OCI-LY7 (cell line): ENCODE measurements around the gene STARD3. TPM values are rescaled to one million over a fixed set of nuclear protein-coding genes. Genes with fewer than 3 reads are reported as not detected.

Experiments
- BruUV-seq: library from RNA; stranded (reverse); fragments of 400-500 nt; replicated peaks from 2 replicates; lab custom pipeline; 2021; lab: Mats Ljungman, UMichigan
- CTCF ChIA-PET: fragments of 300-600 bp; sonication (Branson Sonifier 250); formaldehyde crosslinking; loops from one replicate; lab custom pipeline; 2022; ENCODE audit warnings: antibody characterized with exemption; ENCODE audit not compliant: unreplicated experiment; lab: Charles Lee
- POLR2A ChIA-PET: fragments of 300-600 bp; sonication (Branson Sonifier 250); formaldehyde crosslinking; loops from one replicate; lab custom pipeline; 2022; ENCODE audit warnings: antibody characterized with exemption; lab: Charles Lee
- DNase-seq: peaks from one replicate; pipeline ENCODE4 v3.0.0-alpha.2; 2015; ENCODE audit warnings: low spot score
- H2AFZ ChIP-seq: fragments of 200-600 bp; sonication (generic), shearing (Covaris generic); 2 replicates; pipeline ENCODE4 v1.6.1; 2014; ENCODE audit warnings: mild to moderate bottlenecking, antibody characterized with exemption, low read length, moderate library complexity
- H3K27ac ChIP-seq: fragments of 200-600 bp; sonication (generic); 2 replicates; pipeline ENCODE4 v1.5.1; 2014; ENCODE audit warnings: mixed run types, low read depth, mild to moderate bottlenecking, moderate library complexity, low read length, inconsistent platforms; ENCODE audit not compliant: poor library complexity, severe bottlenecking
- H3K36me3 ChIP-seq: fragments of 200-600 bp; sonication (generic); 2 replicates; pipeline ENCODE4 v1.6.1; 2014; ENCODE audit warnings: mild to moderate bottlenecking, antibody characterized with exemption, low read length, moderate library complexity, mixed read lengths; ENCODE audit not compliant: insufficient read depth
- H3K4me1 ChIP-seq: fragments of 200-600 bp; sonication (generic); 2 replicates; pipeline ENCODE4 v1.5.1; 2014; ENCODE audit warnings: mild to moderate bottlenecking, low read length; ENCODE audit not compliant: insufficient read depth, poor library complexity, severe bottlenecking
- H3K4me2 ChIP-seq: fragments of 200-600 bp; sonication (generic); 2 replicates; pipeline ENCODE4 v1.6.1; 2014; ENCODE audit warnings: mild to moderate bottlenecking, low read length
- H3K4me3 ChIP-seq: fragments of 200-600 bp; sonication (generic); 2 replicates; pipeline ENCODE4 v1.5.1; 2014; ENCODE audit warnings: mild to moderate bottlenecking, low read depth, low read length; ENCODE audit not compliant: poor library complexity, severe bottlenecking
- H3K79me2 ChIP-seq: fragments of 200-600 bp; sonication (generic); 2 replicates; pipeline ENCODE4 v1.6.1; 2016; ENCODE audit warnings: low read depth, mild to moderate bottlenecking, low read length, moderate library complexity, mixed read lengths; ENCODE audit not compliant: insufficient read depth
- H3K9me2 ChIP-seq: fragments of 200-600 bp; sonication (generic); 2 replicates; pipeline ENCODE4 v1.6.1; 2016; ENCODE audit warnings: mild to moderate bottlenecking, low read length, mixed read lengths; ENCODE audit not compliant: insufficient read depth
- H3K9me3 ChIP-seq: fragments of 200-600 bp; sonication (generic); 2 replicates; pipeline ENCODE4 v1.6.1; 2014; ENCODE audit warnings: mild to moderate bottlenecking, mixed run types, low read length, mixed read lengths
- H4K20me1 ChIP-seq: fragments of 200-600 bp; sonication (generic); 2 replicates; pipeline ENCODE4 v1.6.1; 2014; ENCODE audit warnings: mild to moderate bottlenecking, antibody characterized with exemption, low read length, moderate library complexity, mixed read lengths; ENCODE audit not compliant: insufficient read depth
- EZH2phosphoT487 ChIP-seq: fragments of 200-600 bp; sonication (generic); IDR thresholded peaks from 2 replicates; pipeline ENCODE4 v1.6.1; 2018; ENCODE audit warnings: low read depth, borderline replicate concordance, mild to moderate bottlenecking, mixed run types, antibody characterized with exemption, low read length, moderate library complexity, mixed read lengths
- intact Hi-C: fragments of 100-400 bp; cut with micrococcal nuclease; formaldehyde crosslinking; loops from one replicate; pipeline ENCODE4 v1.10.0; 2022; ENCODE audit not compliant: unreplicated experiment
- total RNA-seq, 2 experiments: library from RNA; depleted of rRNA in 1 of 2; stranded (reverse); fragments of >200 nt in 1 of 2; shearing (Covaris generic) in 1 of 2; gene quantifications; 2 replicates each; pipeline ENCODE4 v1.2.3, GENCODE V29; 2014 to 2022
- TF ChIP-seq, protein P1 (sequence below): fragments of 200-600 bp; sonication (generic); conservative IDR thresholded peaks from 2 replicates; pipeline ENCODE4 v1.5.1; 2014; ENCODE audit warnings: mild to moderate bottlenecking, antibody characterized with exemption, low read length, moderate library complexity, mixed read lengths

The STARD3 gene
- total RNA-seq, 2 experiments from 2014 or later: 36.5 to 54.2 TPM

DNA sequence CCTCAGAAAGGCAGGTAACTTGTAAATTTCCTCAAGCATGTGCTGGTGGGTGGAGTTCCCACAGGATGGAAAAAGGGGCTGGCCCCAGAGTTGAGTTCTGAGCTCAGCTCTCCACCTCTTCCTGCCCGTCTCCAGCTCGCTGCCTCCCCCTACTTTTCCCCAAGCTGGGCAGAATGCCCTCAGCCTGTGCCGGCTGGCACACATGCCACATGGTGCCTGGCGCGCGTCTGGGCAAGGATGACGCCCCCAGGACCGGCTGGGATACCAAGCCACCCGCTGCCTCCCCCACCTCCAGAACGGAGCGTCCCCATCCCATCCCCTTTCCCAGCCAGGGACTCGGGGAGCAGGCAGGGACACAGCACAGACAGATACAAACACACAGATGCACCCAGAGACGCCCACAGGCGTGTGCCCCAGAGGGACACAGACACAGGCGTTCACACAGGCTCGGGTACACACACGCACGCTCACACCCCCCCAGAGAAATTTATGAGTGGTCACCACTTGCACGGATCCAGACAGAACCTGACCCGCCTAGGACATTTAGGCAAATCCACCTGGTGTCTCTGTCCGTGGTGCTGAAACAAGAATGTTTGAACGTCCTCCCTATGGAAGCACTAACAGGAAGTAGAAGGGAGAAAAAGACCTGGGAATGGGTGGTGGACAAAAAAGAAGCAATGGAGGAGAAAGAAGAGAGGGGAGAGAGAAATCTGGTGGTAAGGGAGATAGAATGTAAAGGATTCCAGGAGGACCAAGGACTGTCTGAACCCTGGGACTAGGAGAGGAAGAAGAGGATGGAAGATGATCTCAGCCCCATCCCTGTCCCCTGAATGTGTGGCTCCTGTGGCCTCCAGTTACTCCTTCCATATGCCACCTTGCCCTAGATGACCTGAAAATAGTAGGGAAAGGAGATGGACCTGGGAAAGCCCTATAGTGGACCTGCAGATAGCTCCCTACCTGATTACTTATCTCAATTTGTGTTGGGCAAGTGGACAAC lies 44.7 kb upstream of the STARD3 start:
- H2AFZ ChIP-seq: no peak overlapping the region
- TF ChIP-seq, protein P1, sequence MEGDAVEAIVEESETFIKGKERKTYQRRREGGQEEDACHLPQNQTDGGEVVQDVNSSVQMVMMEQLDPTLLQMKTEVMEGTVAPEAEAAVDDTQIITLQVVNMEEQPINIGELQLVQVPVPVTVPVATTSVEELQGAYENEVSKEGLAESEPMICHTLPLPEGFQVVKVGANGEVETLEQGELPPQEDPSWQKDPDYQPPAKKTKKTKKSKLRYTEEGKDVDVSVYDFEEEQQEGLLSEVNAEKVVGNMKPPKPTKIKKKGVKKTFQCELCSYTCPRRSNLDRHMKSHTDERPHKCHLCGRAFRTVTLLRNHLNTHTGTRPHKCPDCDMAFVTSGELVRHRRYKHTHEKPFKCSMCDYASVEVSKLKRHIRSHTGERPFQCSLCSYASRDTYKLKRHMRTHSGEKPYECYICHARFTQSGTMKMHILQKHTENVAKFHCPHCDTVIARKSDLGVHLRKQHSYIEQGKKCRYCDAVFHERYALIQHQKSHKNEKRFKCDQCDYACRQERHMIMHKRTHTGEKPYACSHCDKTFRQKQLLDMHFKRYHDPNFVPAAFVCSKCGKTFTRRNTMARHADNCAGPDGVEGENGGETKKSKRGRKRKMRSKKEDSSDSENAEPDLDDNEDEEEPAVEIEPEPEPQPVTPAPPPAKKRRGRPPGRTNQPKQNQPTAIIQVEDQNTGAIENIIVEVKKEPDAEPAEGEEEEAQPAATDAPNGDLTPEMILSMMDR: no peak
- no peak for TF ChIP-seq EZH2phosphoT487
- no peaks in the 10 kb centered on the region for H4K20me1 ChIP-seq
- H3K36me3 ChIP-seq: no peaks in the 10 kb centered on the region
- intact Hi-C loops: no loop called here
- H3K27ac ChIP-seq: no peak overlapping the region
- no peaks in the 10 kb centered on the region for H3K79me2 ChIP-seq
- BruUV-seq: no TSS peak
- H3K9me2 ChIP-seq: no peaks in the 10 kb centered on the region
- no peaks in the 10 kb centered on the region for H3K9me3 ChIP-seq
- DNase-seq: peak; percentile 50
- POLR2A ChIA-PET: interaction anchor here (0.6 kb wide), 1 partner anchor 545 kb away, joined by 3 read pairs; no protein-coding TSS in a partner anchor
- H3K4me1 ChIP-seq: no peaks in the 10 kb centered on the region
- H3K4me2 ChIP-seq: no peak overlapping the region
- CTCF ChIA-PET: no interaction called here
- no peak overlapping the region for H3K4me3 ChIP-seq

DNA sequence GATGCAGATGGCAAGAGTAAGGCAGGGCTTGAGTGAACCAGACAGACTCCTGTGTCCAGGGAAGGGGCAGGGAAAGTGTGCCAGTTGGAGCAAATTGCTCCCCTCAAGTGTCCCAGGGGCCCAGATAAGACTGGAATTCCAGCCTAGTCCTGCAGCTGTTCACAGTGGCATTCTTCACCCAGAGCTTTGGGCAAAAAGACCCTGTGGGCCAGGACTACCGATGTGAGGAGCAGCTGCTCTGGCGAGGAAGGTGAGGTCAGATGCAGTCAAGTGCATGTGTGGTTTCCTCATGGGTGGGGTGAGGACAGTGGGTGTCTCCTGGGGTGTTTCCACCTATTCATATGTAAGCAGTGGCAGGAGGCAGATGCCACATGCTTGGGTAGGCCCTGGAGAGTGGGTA lies 43.6 kb upstream of the STARD3 start:
- no peaks in the 10 kb centered on the region for H3K36me3 ChIP-seq
- intact Hi-C loops: no loop called here
- ChIA-PET POLR2A (no interaction called here), CTCF (no interaction called here)
- H3K27ac ChIP-seq: no peak overlapping the region
- no TSS peak for BruUV-seq
- no peaks in the 10 kb centered on the region for H3K9me2 ChIP-seq
- no peaks in the 10 kb centered on the region for H3K4me1 ChIP-seq
- no peaks in the 10 kb centered on the region for H4K20me1 ChIP-seq
- H3K4me3 ChIP-seq: no peak overlapping the region
- H2AFZ ChIP-seq: no peak overlapping the region
- no peaks in the 10 kb centered on the region for H3K79me2 ChIP-seq
- H3K4me2 ChIP-seq: no peak overlapping the region
- TF ChIP-seq EZH2phosphoT487: no peak
- TF ChIP-seq, protein P1: no peak
- no peak for DNase-seq
- no peaks in the 10 kb centered on the region for H3K9me3 ChIP-seq

DNA sequence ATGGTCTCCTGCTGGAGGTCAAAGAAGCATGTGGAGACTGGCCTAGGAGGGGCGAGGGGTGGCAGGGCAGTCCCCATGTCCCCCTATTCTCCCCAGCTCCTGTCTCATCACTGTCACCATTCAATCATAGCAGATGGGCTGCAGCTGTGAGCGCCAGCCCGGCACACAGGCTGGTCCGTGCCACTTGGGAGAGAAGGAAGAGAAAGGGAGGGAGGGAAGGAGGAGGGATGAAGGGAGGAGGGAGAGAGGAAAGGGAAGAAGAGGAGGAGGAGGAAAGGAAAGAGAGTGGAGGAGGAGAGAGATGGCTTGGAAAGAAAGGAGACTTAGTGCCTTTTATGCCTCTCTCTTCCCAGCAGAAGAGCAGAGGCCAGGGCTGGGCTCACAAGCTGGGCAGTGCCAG lies 41.6 kb upstream of the STARD3 start:
- BruUV-seq: no TSS peak

More for the DNA sequence above, 41.6 kb upstream of the STARD3 start:
- H3K79me2 ChIP-seq: no peaks in the 10 kb centered on the region
- intact Hi-C loops: no loop called here
- H3K9me2 ChIP-seq: no peaks in the 10 kb centered on the region
- H3K4me3 ChIP-seq: no peak overlapping the region
- H3K4me2 ChIP-seq: no peak overlapping the region
- H2AFZ ChIP-seq: no peak overlapping the region
- TF ChIP-seq, protein P1: no peak
- TF ChIP-seq EZH2phosphoT487: no peak
- H3K36me3 ChIP-seq: no peaks in the 10 kb centered on the region
- no peak overlapping the region for H3K27ac ChIP-seq
- DNase-seq: no peak
- no peaks in the 10 kb centered on the region for H3K9me3 ChIP-seq
- no peaks in the 10 kb centered on the region for H4K20me1 ChIP-seq
- CTCF ChIA-PET: no interaction called here
- POLR2A ChIA-PET: no interaction called here
- no peaks in the 10 kb centered on the region for H3K4me1 ChIP-seq
